IMR-90 (cell line): ENCODE measurements around the gene USH2A. TPM values are rescaled to one million over a fixed set of nuclear protein-coding genes. Genes with fewer than 3 reads are reported as not detected.

Experiments used
- ATAC-seq: fragments of 200-7000 bp; cut with Tn5 transposase; 2 replicates; pipeline ENCODE4 v1.9.1; 2020; ENCODE audit warnings: low read depth, mild to moderate bottlenecking, moderate library complexity
- BruUV-seq: library from RNA; stranded (reverse); fragments of 400-500 nt; replicated peaks from 2 replicates; lab custom pipeline; 2021; lab: Mats Ljungman, UMichigan
- CTCF ChIA-PET: fragments of 300-600 bp; formaldehyde crosslinking; extraction: SDS; loops from one replicate; lab custom pipeline; 2021; ENCODE audit warnings: antibody characterized with exemption; lab: Yijun Ruan, JAX
- POLR2A ChIA-PET: fragments of 300-600 bp; sonication (Branson Sonifier 250); formaldehyde crosslinking; loops from one replicate; lab custom pipeline; 2022; ENCODE audit warnings: antibody characterized with exemption; ENCODE audit not compliant: unreplicated experiment; lab: Charles Lee
- DNase-seq: peaks from one replicate; pipeline ENCODE4 v3.0.0; 2013
- H2AFZ ChIP-seq: replicated peaks from 2 replicates; pipeline ENCODE3; 2013; ENCODE audit warnings: low read length, mild to moderate bottlenecking; ENCODE audit not compliant: poor library complexity
- H2AK5ac ChIP-seq: 2 replicates; pipeline ENCODE4 v1.6.1; 2013; ENCODE audit warnings: low read depth, low read length, inconsistent platforms
- H2AK9ac ChIP-seq: replicated peaks from 2 replicates; pipeline ENCODE3; 2013; ENCODE audit warnings: mild to moderate bottlenecking, low read depth, low read length, moderate library complexity; ENCODE audit not compliant: poor library complexity
- H2BK120ac ChIP-seq: 2 replicates; pipeline ENCODE4 v1.6.1; 2013; ENCODE audit warnings: low read depth, low read length, inconsistent platforms
- H2BK15ac ChIP-seq: 3 replicates; pipeline ENCODE4 v1.6.1; 2013; ENCODE audit warnings: low read depth, low read length, inconsistent platforms
- H2BK20ac ChIP-seq: 2 replicates; pipeline ENCODE4 v1.6.1; 2013; ENCODE audit warnings: low read depth, mild to moderate bottlenecking, inconsistent platforms, low read length, moderate library complexity
- H2BK5ac ChIP-seq: 2 replicates; pipeline ENCODE4 v1.6.1; 2013; ENCODE audit warnings: mild to moderate bottlenecking, low read depth, low read length, inconsistent platforms; ENCODE audit not compliant: poor library complexity, severe bottlenecking
- H3K14ac ChIP-seq: replicated peaks from 2 replicates; pipeline ENCODE4 v1.6.1; 2013; ENCODE audit warnings: low read depth, low read length, inconsistent platforms
- H3K18ac ChIP-seq: 2 replicates; pipeline ENCODE4 v1.6.1; 2013; ENCODE audit warnings: low read depth, low read length, control low read depth
- H3K23ac ChIP-seq: 2 replicates; pipeline ENCODE4 v1.6.1; 2013; ENCODE audit warnings: low read depth, low read length, inconsistent platforms
- H3K27ac ChIP-seq: 2 replicates; pipeline ENCODE4 v1.5.1; 2013; ENCODE audit warnings: mild to moderate bottlenecking, control low read depth, low read length; ENCODE audit not compliant: insufficient read depth
- H3K27me3 ChIP-seq: 2 replicates; pipeline ENCODE4 v1.6.1; 2013; ENCODE audit warnings: low read length; ENCODE audit not compliant: control insufficient read depth, insufficient read depth
- H3K36me3 ChIP-seq: 2 replicates; pipeline ENCODE4 v1.6.1; 2013; ENCODE audit warnings: low read length, mixed read lengths; ENCODE audit not compliant: control insufficient read depth, insufficient read depth
- H3K4ac ChIP-seq: 2 replicates; pipeline ENCODE4 v1.6.1; 2013; ENCODE audit warnings: low read depth, low read length, inconsistent platforms
- H3K4me1 ChIP-seq: 2 replicates; pipeline ENCODE4 v1.6.1; 2013; ENCODE audit warnings: low read length, mixed read lengths; ENCODE audit not compliant: control insufficient read depth, insufficient read depth
- H3K4me2 ChIP-seq: 2 replicates; pipeline ENCODE4 v1.6.1; 2013; ENCODE audit warnings: low read depth, mild to moderate bottlenecking, control low read depth, low read length, moderate library complexity
- H3K4me3 ChIP-seq: 2 replicates; pipeline ENCODE4 v1.5.1; 2013; ENCODE audit warnings: low read depth, mild to moderate bottlenecking, control low read depth, low read length, moderate library complexity; ENCODE audit not compliant: insufficient read depth
- H3K56ac ChIP-seq: 2 replicates; pipeline ENCODE4 v1.6.1; 2013; ENCODE audit warnings: low read length, inconsistent platforms; ENCODE audit not compliant: insufficient read depth; ENCODE audit errors: extremely low read depth
- H3K79me1 ChIP-seq, 2 experiments: 2 replicates each; pipeline ENCODE4 v1.6.1; 2013; ENCODE audit warnings: low read length in 2 of 2, inconsistent platforms in 1 of 2, low read depth in 1 of 2
- H3K9ac ChIP-seq: 2 replicates; pipeline ENCODE4 v1.6.1; 2013; ENCODE audit warnings: low read depth, low read length, control low read depth
- H3K9me1 ChIP-seq: 2 replicates; pipeline ENCODE4 v1.6.1; 2013; ENCODE audit warnings: low read length, inconsistent platforms; ENCODE audit not compliant: insufficient read depth
- H3K9me3 ChIP-seq: 2 replicates; pipeline ENCODE4 v1.6.1; 2013; ENCODE audit warnings: low read length; ENCODE audit not compliant: control insufficient read depth, insufficient read depth
- H4K20me1 ChIP-seq: 2 replicates; pipeline ENCODE4 v1.6.1; 2013; ENCODE audit warnings: low read length, inconsistent platforms; ENCODE audit not compliant: insufficient read depth
- H4K5ac ChIP-seq: 2 replicates; pipeline ENCODE4 v1.6.1; 2013; ENCODE audit warnings: mild to moderate bottlenecking, low read depth, low read length, control low read depth
- H4K8ac ChIP-seq, 2 experiments: 2 replicates each; pipeline ENCODE4 v1.6.1; 2013; ENCODE audit warnings: low read depth in 2 of 2, low read length in 2 of 2, control low read depth in 1 of 2, inconsistent platforms in 1 of 2
- H4K91ac ChIP-seq: 2 replicates; pipeline ENCODE4 v1.6.1; 2013; ENCODE audit warnings: low read depth, low read length, inconsistent platforms; ENCODE audit not compliant: insufficient read depth
- BHLHE40 ChIP-seq: fragments of 150-350 bp; IDR thresholded peaks from 2 replicates; pipeline ENCODE4 v1.6.1; 2016; ENCODE audit warnings: mild to moderate bottlenecking, low read depth, low read length
- CEBPB ChIP-seq: IDR thresholded peaks from 2 replicates; pipeline ENCODE4 v1.6.1; 2012; ENCODE audit warnings: low read depth, low read length, improper control_type of control experiment
- MAZ ChIP-seq: IDR thresholded peaks from 2 replicates; pipeline ENCODE4 v1.6.1; 2012; ENCODE audit warnings: low read depth, mild to moderate bottlenecking, low read length, improper control_type of control experiment, moderate library complexity, borderline replicate concordance
- POLR2A ChIP-seq: IDR thresholded peaks from 2 replicates; pipeline ENCODE4 v1.6.1; 2012; ENCODE audit warnings: mild to moderate bottlenecking, low read depth, low read length
- RCOR1 ChIP-seq: IDR thresholded peaks from 2 replicates; pipeline ENCODE4 v1.6.1; 2012; ENCODE audit warnings: mild to moderate bottlenecking, low read length, improper control_type of control experiment; ENCODE audit not compliant: insufficient replicate concordance
- WGBS, 2 experiments: methylation state at CpG; one replicate each; pipeline versions ENCODE4 v1.1.5 to v1.1.7; 2013; ENCODE audit warnings: missing lambda C conversion rate in 2 of 2; ENCODE audit not compliant: insufficient read length in 1 of 2; ENCODE audit errors: extremely low coverage in 2 of 2; 5-methylcytosine and 5-hydroxymethylcytosine counted together
- dilution Hi-C: fragments of 300-500 bp; cut with HindIII; formaldehyde crosslinking; loops from one replicate; pipeline ENCODE4 v1.14.3; 2018; ENCODE audit warnings: low sequenced_read_pairs; ENCODE audit not compliant: unreplicated experiment
- in situ Hi-C: fragments of 300-500 bp; cut with MboI; formaldehyde crosslinking; loops from 3 replicates; pipeline ENCODE4 v1.14.3; 2019; ENCODE audit warnings: low sequenced_read_pairs, inconsistent platforms, mixed read lengths
- intact Hi-C: fragments of 100-400 bp; cut with micrococcal nuclease; formaldehyde crosslinking; loops from 2 replicates; pipeline ENCODE4 v1.10.0; 2022
- polyA plus RNA-seq, 3 experiments: library from polyadenylated mRNA; depleted of rRNA; stranded (reverse); fragments of >200 nt; gene quantifications; 2 replicates each; pipeline ENCODE4 v1.2.3, GENCODE V29; 2012; ENCODE audit warnings: low replicate concordance in 1 of 3
- total RNA-seq: library from RNA; depleted of rRNA; stranded (reverse); fragments of >200 nt; gene quantifications from 2 replicates; pipeline ENCODE4 v1.2.3, GENCODE V29; 2012

The USH2A gene
- total and polyA plus RNA-seq, 2 of the 4 experiments (the other 2 are of a cell fraction), result under 0.01 to 0.02 TPM

GRCh38 chr1:215970406-215970805 lies 452.8 kb downstream of the USH2A start:
- H2AK9ac ChIP-seq, result no peak overlapping the region
- no peak overlapping the region for H2AK5ac ChIP-seq
- peak overlapping the region; percentile 49; the same call in 1 of the 2 replicates for H3K18ac ChIP-seq
- ChIA-PET POLR2A (no interaction called here), CTCF (no interaction called here)
- H2BK120ac ChIP-seq, result no peak overlapping the region
- no TSS peak for BruUV-seq
- no peaks in the 10 kb centered on the region for H3K27me3 ChIP-seq
- peak; percentile 59 for DNase-seq
- H3K4ac ChIP-seq, result no peak overlapping the region
- H3K9ac ChIP-seq, result no peak overlapping the region
- no peaks in the 10 kb centered on the region for H3K36me3 ChIP-seq
- no peak overlapping the region for H3K14ac ChIP-seq
- H3K4me2 ChIP-seq, result peak overlapping the region; percentile 35
- no peak overlapping the region for H3K23ac ChIP-seq
- H2BK15ac ChIP-seq, result no peak overlapping the region
- H4K8ac ChIP-seq, result no peak overlapping the region
- no peaks in the 10 kb centered on the region for H3K9me1 ChIP-seq
- H2AFZ ChIP-seq, result no peak overlapping the region
- H3K79me1 ChIP-seq, result no peaks in the 10 kb centered on the region
- H4K20me1 ChIP-seq, result no peaks in the 10 kb centered on the region
- H3K9me3 ChIP-seq, result no peaks in the 10 kb centered on the region
- peak overlapping the region; percentile 70 for H2BK5ac ChIP-seq
- H4K91ac ChIP-seq, result no peak overlapping the region
- no CpG with 5 or more reads among the region's 6 CpGs for WGBS, 2 experiments
- H4K5ac ChIP-seq, result no peak overlapping the region
- dilution Hi-C loops (no loop called here), in situ Hi-C loops (no loop called here), intact Hi-C loops (no loop called here)
- H2BK20ac ChIP-seq, result no peak overlapping the region
- H3K4me1 ChIP-seq, result no peaks in the 10 kb centered on the region
- ATAC-seq, result peak; percentile 97
- no peak overlapping the region for H3K27ac ChIP-seq
- TF ChIP-seq BHLHE40 (peak; percentile 57; the same call in 1 of the 2 replicates), RCOR1 (no peak), POLR2A (no peak), CEBPB (no peak), MAZ (no peak)
- no peak overlapping the region for H3K56ac ChIP-seq
- H3K4me3 ChIP-seq, result no peak overlapping the region
